Measurements from ENCODE around the gene ACTN1.
"Not testable (repeated sequence)": the region's sequence is repeated elsewhere in the genome, so short reads cannot be mapped to it uniquely, and the experiment has no call there.

ACTN1 gene

GRCh38 chr14:68978172-68978911, 760 bp downstream of the ACTN1 start:
- H3K4me3 ChIP-seq (ENCODE audit: low read length) = peak overlapping the region; percentile 90
- TF ChIP-seq ZNF274 (IDR thresholded peaks at IDR 0.05; ENCODE audit: low read depth, low read length) = no peak

GRCh38 chr14:68977718-68978171, 1.4 kb downstream of the ACTN1 start:
- peak overlapping the region; percentile 90 for H3K4me3 ChIP-seq (ENCODE audit: low read length)
- TF ChIP-seq ZNF274 (IDR thresholded peaks at IDR 0.05; ENCODE audit: low read depth, low read length) = no peak

- peak overlapping the region; percentile 90; the same call in 1 of the 2 replicates for H3K4me3 ChIP-seq (ENCODE audit: low read length)
- TF ChIP-seq ZNF274 (IDR thresholded peaks at IDR 0.05; ENCODE audit: low read depth, low read length) = no peak
Observed at GRCh38 chr14:68977180-68977717, 1.9 kb downstream of the ACTN1 start.

- no peak for TF ChIP-seq ZNF274 (IDR thresholded peaks at IDR 0.05; ENCODE audit: low read depth, low read length)
- no peak overlapping the region for H3K4me3 ChIP-seq (ENCODE audit: low read length)
Observed at GRCh38 chr14:68976160-68977067, 2.7 kb downstream of the ACTN1 start.

- no peak for TF ChIP-seq ZNF274 (IDR thresholded peaks at IDR 0.05; ENCODE audit: low read depth, low read length)
- no peak overlapping the region for H3K4me3 ChIP-seq (ENCODE audit: low read length)
Observed at GRCh38 chr14:68975667-68976066, 3.4 kb downstream of the ACTN1 start.

- no peak overlapping the region for H3K4me3 ChIP-seq (ENCODE audit: low read length)
- TF ChIP-seq ZNF274 (IDR thresholded peaks at IDR 0.05; ENCODE audit: low read depth, low read length) = no peak
Observed at GRCh38 chr14:68974759-68975347, 4.2 kb downstream of the ACTN1 start.

GRCh38 chr14:68973639-68974038, 5.5 kb downstream of the ACTN1 start:
- TF ChIP-seq ZNF274 (IDR thresholded peaks at IDR 0.05; ENCODE audit: low read depth, low read length) = no peak

GRCh38 chr14:68973219-68973565, 5.9 kb downstream of the ACTN1 start:
- not testable (repeated sequence) for H3K4me3 ChIP-seq (ENCODE audit: low read length)

More at GRCh38 chr14:68973639-68974038, 5.5 kb downstream of the ACTN1 start:
- H3K4me3 ChIP-seq (ENCODE audit: low read length) = no peak overlapping the region

GRCh38 chr14:68972507-68973218, 6.4 kb downstream of the ACTN1 start:
- no peak overlapping the region for H3K4me3 ChIP-seq (ENCODE audit: low read length)
- no peak for TF ChIP-seq ZNF274 (IDR thresholded peaks at IDR 0.05; ENCODE audit: low read depth, low read length)

- no peak overlapping the region for H3K4me3 ChIP-seq (ENCODE audit: low read length)
- TF ChIP-seq ZNF274 (IDR thresholded peaks at IDR 0.05; ENCODE audit: low read depth, low read length) = no peak
Observed at GRCh38 chr14:68971411-68972035, 7.6 kb downstream of the ACTN1 start.

GRCh38 chr14:68970736-68971135, 8.4 kb downstream of the ACTN1 start:
- H3K4me3 ChIP-seq (ENCODE audit: low read length) = no peak overlapping the region
- no peak for TF ChIP-seq ZNF274 (IDR thresholded peaks at IDR 0.05; ENCODE audit: low read depth, low read length)

- no peak overlapping the region for H3K4me3 ChIP-seq (ENCODE audit: low read length)
- TF ChIP-seq ZNF274 (IDR thresholded peaks at IDR 0.05; ENCODE audit: low read depth, low read length) = no peak
Observed at GRCh38 chr14:68970038-68970612, 9.0 kb downstream of the ACTN1 start.

Measured in GM08714 (cell line).